Breast epithelium (tissue), 4 donors: ENCODE measurements around the gene HLA-DRA. TPM values are rescaled to one million over a fixed set of nuclear protein-coding genes. Genes with fewer than 3 reads are reported as not detected.

Source experiments
- DNase-seq, 2 donors: peaks; one replicate each; pipeline ENCODE4 v3.0.0-alpha.2; 2019; ENCODE audit warnings: low spot score in 2 of 2
- H3K27ac ChIP-seq, 2 donors: fragments of 200-600 bp; sonication (generic) in 1 of 2; one replicate each; pipeline ENCODE4 v1.5.1; 2016 to 2019; ENCODE audit warnings: mild to moderate bottlenecking in 1 of 2
- H3K27me3 ChIP-seq, 2 donors: fragments of 200-600 bp; sonication (generic) in 1 of 2; one replicate each; pipeline versions ENCODE4 v1.5.1 to v1.6.0; 2017 to 2019; ENCODE audit warnings: control low read depth in 1 of 2, mild to moderate bottlenecking in 1 of 2
- H3K36me3 ChIP-seq: fragments of 200-600 bp; one replicate; pipeline ENCODE4 v1.5.1; 2019
- H3K4me1 ChIP-seq, 2 donors: fragments of 200-600 bp; sonication (generic); one replicate each; pipeline ENCODE4 v1.5.1; 2016 to 2019; ENCODE audit warnings: control low read depth in 1 of 2
- H3K4me3 ChIP-seq, 3 donors: fragments of 200-600 bp; sonication (generic); 1 replicate in 2 of 3; 2 replicates in 1 of 3; pipeline ENCODE4 v1.5.1; 2016 to 2019; ENCODE audit warnings: mild to moderate bottlenecking in 3 of 3, moderate library complexity in 2 of 3
- H3K9me3 ChIP-seq, 2 donors: fragments of 200-600 bp; sonication (generic) in 1 of 2; one replicate each; pipeline ENCODE4 v1.5.1; 2016 to 2019; ENCODE audit warnings: control low read depth in 1 of 2
- POLR2A ChIP-seq: fragments of 450-650 bp; IDR thresholded peaks from one replicate; pipeline ENCODE4 v1.6.1; 2016; ENCODE audit warnings: antibody characterized with exemption, mild to moderate bottlenecking, moderate library complexity
- POLR2AphosphoS5 ChIP-seq, 3 donors: sonication (generic); formaldehyde crosslinking; IDR thresholded peaks; one replicate each; pipeline ENCODE4 v1.6.1; 2017; ENCODE audit warnings: antibody characterized with exemption in 3 of 3
- intact Hi-C: fragments of 100-400 bp; cut with DNase I; formaldehyde crosslinking; loops from one replicate; pipeline ENCODE4 v1.15.1; 2023; ENCODE audit warnings: low total_unique reads
- total RNA-seq, 3 donors: library from RNA; depleted of rRNA; stranded (reverse); fragments of >200 nt; gene quantifications; one replicate each; pipeline ENCODE4 v1.1.0, GENCODE V29; 2016
- TF ChIP-seq, protein P1 (sequence below), 3 donors: fragments of 450-650 bp; IDR thresholded peaks; one replicate each; pipeline ENCODE4 v1.5.1; 2016 to 2017; ENCODE audit warnings: antibody characterized with exemption in 3 of 3, mild to moderate bottlenecking in 3 of 3, moderate library complexity in 3 of 3

The HLA-DRA gene
- total RNA-seq, 3 donors from 2014 or later: 237 to 259 (median 238) TPM

DNA sequence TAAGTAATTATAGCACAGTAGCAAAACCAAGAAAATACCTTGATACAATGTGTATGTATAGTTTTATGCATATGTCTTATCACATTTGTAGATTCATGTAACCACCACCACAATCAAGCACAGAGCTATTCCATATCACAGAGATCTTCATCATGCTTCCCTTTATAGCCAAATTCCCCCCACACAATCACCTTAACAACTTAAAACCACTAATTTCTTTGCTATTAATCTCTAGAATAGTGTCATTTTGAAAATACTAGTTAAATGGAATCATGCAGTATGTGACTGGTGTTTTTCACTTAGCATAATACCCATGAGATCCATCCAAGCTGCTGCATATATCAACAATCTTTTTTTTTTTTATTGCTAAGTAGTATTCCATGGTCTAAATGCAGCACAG is 8.2 kb downstream of the HLA-DRA start:
- DNase-seq: no peak
- H3K4me3 ChIP-seq: no peak overlapping the region
- no peaks in the 10 kb centered on the region for H3K9me3 ChIP-seq
- H3K36me3 ChIP-seq: no peaks in the 10 kb centered on the region
- H3K4me1 ChIP-seq: no peaks in the 10 kb centered on the region
- TF ChIP-seq POLR2A (no peak), POLR2AphosphoS5 (IDR thresholded peaks at IDR 0.05) (no peak)
- TF ChIP-seq, protein P1, sequence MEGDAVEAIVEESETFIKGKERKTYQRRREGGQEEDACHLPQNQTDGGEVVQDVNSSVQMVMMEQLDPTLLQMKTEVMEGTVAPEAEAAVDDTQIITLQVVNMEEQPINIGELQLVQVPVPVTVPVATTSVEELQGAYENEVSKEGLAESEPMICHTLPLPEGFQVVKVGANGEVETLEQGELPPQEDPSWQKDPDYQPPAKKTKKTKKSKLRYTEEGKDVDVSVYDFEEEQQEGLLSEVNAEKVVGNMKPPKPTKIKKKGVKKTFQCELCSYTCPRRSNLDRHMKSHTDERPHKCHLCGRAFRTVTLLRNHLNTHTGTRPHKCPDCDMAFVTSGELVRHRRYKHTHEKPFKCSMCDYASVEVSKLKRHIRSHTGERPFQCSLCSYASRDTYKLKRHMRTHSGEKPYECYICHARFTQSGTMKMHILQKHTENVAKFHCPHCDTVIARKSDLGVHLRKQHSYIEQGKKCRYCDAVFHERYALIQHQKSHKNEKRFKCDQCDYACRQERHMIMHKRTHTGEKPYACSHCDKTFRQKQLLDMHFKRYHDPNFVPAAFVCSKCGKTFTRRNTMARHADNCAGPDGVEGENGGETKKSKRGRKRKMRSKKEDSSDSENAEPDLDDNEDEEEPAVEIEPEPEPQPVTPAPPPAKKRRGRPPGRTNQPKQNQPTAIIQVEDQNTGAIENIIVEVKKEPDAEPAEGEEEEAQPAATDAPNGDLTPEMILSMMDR (IDR thresholded peaks at IDR 0.05): no peak
- no peaks in the 10 kb centered on the region for H3K27me3 ChIP-seq
- intact Hi-C loops: no loop called here
- H3K27ac ChIP-seq: no peak overlapping the region

DNA sequence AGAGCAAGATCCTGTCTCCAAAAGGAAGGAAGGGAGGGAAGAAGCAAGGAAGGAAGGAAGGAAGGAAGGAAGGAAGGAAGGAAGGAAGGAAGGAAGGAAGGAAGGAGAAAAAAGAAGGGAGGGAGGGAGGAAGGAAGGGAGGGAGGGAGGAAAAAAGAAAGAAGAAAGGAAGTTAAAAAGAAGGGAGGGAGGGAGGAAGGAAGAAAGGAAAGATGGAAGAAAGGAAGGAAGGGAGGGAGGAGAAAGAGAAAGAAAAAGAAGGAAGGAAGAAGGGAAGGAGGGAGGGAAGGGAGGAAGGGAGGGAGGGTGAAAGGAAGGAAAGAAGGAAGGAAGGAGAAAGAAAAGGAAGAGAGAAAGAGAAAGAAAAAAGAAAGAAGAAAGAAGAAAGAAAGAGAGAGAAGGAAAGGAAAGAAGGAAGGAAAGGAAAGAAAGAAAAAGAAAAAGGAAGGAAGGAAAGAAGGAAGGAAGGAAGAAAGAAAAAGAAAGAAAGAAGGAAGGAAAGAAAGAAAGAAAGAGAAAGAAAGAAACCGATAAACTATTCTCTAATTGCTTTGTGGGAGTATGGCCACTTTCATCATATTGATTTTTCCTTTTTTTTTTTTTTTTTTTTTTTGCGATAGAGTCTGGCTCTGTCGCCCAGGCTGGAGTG is 9.5 kb downstream of the HLA-DRA start:
- H3K27me3 ChIP-seq: no peaks in the 10 kb centered on the region
- intact Hi-C loops: no loop called here
- H3K4me1 ChIP-seq: no peaks in the 10 kb centered on the region
- no peak for DNase-seq
- no peaks in the 10 kb centered on the region for H3K36me3 ChIP-seq
- no peaks in the 10 kb centered on the region for H3K9me3 ChIP-seq
- H3K27ac ChIP-seq: no peak overlapping the region
- TF ChIP-seq, protein P1 (IDR thresholded peaks at IDR 0.05): no peak
- TF ChIP-seq POLR2AphosphoS5 (IDR thresholded peaks at IDR 0.05) (no peak), POLR2A (no peak)
- no peak overlapping the region for H3K4me3 ChIP-seq

DNA sequence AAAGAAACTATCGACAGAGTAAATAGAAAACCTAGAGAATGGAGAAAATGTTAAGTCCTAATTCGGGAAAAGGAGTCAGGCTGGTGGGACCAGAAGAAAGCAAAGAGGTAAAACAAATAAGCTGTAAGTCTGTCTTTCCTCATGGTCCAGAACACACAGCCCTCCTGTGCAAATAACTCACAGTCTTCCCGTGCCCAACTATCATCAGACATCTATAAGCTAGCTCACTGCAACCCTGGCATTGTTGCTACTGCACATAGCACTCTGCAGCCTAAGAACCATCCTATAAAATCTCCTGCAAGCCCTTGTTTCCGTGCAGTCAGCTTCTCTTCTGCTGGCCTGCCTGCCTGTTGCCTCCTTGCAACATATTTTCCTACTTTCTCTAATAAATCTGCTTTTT is 17.4 kb downstream of the HLA-DRA start:
- intact Hi-C loops: no loop called here
- DNase-seq: no peak
- Histone ChIP-seq H3K27ac (no peak overlapping the region), H3K36me3 (no peaks in the 10 kb centered on the region), H3K9me3 (no peaks in the 10 kb centered on the region), H3K4me1 (no peaks in the 10 kb centered on the region), H3K4me3 (no peak overlapping the region), H3K27me3 (peaks cover 0 to 10% of the 10 kb centered on the region in 2 donors)
- TF ChIP-seq POLR2A (no peak), POLR2AphosphoS5 (IDR thresholded peaks at IDR 0.05) (no peak)
- TF ChIP-seq, protein P1 (IDR thresholded peaks at IDR 0.05): no peak

DNA sequence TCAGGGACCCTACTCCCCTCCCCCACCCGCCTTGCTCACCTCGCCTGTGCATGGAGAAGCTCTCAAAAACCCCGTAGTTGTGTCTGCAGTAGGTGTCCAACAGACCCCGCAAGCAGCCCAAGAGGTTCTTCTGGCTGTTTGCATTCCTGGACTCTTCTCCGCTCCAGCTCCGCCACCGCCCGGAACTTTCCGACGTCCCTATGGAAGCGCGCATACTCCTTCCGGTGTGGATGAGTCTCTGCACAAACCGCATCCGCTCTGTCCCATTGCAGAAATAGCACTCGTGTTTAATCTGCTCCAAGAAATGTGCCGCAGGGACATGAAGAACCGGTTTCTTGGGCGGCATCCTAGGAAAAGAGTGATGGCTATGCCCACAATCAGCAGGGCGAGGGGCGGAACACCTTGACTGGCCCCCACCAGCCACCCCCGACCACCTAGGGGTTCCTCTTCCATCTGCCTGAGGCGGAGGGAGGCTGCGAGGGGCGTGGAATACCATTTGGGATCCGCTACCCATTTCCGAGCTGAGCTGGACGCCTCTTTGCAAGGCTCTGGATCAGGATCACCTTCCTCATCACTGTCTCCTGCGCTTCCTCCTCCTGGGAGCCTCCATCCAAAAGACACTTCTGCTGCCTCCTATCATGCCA is 20.2 kb downstream of the HLA-DRA start:
- Histone ChIP-seq H3K27me3 (peaks cover 0 to 10% of the 10 kb centered on the region in 2 donors), H3K4me1 (no peaks in the 10 kb centered on the region), H3K4me3 (peak overlapping the region in 2 of 3 donors; percentile 35 to 44), H3K36me3 (no peaks in the 10 kb centered on the region), H3K27ac (no peak overlapping the region), H3K9me3 (no peaks in the 10 kb centered on the region)
- TF ChIP-seq POLR2A (no peak), POLR2AphosphoS5 (IDR thresholded peaks at IDR 0.05) (no peak)
- TF ChIP-seq, protein P1 (IDR thresholded peaks at IDR 0.05): no peak
- intact Hi-C loops: no loop called here
- DNase-seq: no peak

DNA sequence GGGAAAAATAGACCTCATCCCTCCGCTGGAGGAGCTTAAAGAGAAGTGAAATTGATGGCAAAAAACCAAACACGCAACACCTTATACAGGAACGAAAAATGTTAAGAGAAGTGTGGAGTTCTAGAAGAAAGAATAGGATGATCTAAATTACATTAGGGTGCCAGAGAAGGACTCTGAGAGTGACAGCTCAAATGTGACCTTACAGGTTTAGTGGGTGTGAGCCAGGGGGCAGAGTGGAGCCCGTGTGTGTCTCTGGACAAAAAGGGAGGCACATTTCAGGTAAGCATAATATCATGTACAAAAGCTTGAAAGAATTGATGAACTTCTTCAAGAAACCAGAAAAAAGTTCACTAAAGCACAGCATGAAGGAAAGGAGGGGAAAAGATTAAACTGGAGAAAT is 20.8 kb downstream of the HLA-DRA start:
- Histone ChIP-seq H3K27me3 (peaks cover 0 to 10% of the 10 kb centered on the region in 2 donors), H3K9me3 (no peaks in the 10 kb centered on the region), H3K27ac (no peak overlapping the region), H3K36me3 (no peaks in the 10 kb centered on the region), H3K4me3 (no peak overlapping the region), H3K4me1 (no peaks in the 10 kb centered on the region)
- TF ChIP-seq, protein P1 (IDR thresholded peaks at IDR 0.05): no peak
- TF ChIP-seq POLR2AphosphoS5 (IDR thresholded peaks at IDR 0.05): no peak
- TF ChIP-seq POLR2A: no peak
- intact Hi-C loops: no loop called here
- DNase-seq: no peak
